Erythroblast (primary cell): ENCODE results near the gene METTL24.

Experiments used
- GATA1 ChIP-seq: IDR thresholded peaks from 2 replicates; pipeline ENCODE4 v1.6.1; 2011; ENCODE audit warnings: low read depth, mild to moderate bottlenecking, control low read depth, low read length, moderate library complexity
- POLR2A ChIP-seq: IDR thresholded peaks from 2 replicates; pipeline ENCODE4 v1.6.1; 2011; ENCODE audit warnings: mild to moderate bottlenecking, low read length

DNA sequence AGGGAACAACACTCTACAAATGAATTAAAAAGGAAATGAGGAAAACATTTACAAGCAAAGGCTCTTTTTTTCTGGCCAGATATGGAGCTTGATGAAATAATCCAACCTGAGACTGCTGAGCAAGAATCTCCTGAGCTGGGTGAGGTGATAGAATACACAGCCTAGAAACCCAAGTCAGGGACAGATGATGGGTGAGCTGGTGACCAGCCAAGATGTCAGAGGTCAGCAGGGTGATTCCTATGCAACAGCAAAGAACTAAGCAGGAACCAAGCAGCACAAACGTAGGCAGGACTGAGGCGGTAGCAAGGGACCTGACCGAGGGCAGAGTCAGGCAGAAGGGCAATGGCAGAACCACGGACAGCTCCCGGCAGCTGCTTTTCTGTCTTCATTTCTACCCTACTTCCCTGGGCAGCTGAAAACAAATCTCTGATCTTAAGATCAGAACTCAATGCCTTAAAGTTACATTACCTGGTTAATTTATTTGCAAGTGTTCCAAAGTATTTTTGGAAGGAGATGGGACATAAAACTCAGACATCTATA, 102.9 kb downstream of the METTL24 start:
- no peak for TF ChIP-seq POLR2A
- no peak for TF ChIP-seq GATA1
